Stimulated activated CD4-positive, alpha-beta T cell treated with anti-CD3 and anti-CD28 coated beads, Interleukin-12 subunit alpha, Interleukin-12 subunit beta, amount 100 ng/mL, for 4 hours (primary cell): Measurements from ENCODE around the gene ANKFN1.
"Not testable (repeated sequence)": the region's sequence is repeated elsewhere in the genome, so short reads cannot be mapped to it uniquely, and the experiment has no call there.

ENCODE experiments used
- DNase-seq: peaks from one replicate; pipeline ENCODE4 v3.0.0-alpha.2; 2020

The ANKFN1 gene

GRCh38 chr17:56359518-56359917 is 206.2 kb downstream of the ANKFN1 start:
- DNase-seq: no peak

GRCh38 chr17:56367366-56367765 is 214.1 kb downstream of the ANKFN1 start:
- DNase-seq: no peak

- DNase-seq: no peak
Measured at GRCh38 chr17:56373981-56374833, 220.9 kb downstream of the ANKFN1 start.

- no peak for DNase-seq
Measured at GRCh38 chr17:56389356-56389755, 236.1 kb downstream of the ANKFN1 start.

GRCh38 chr17:56392321-56392720 is 239.0 kb downstream of the ANKFN1 start:
- no peak for DNase-seq

- no peak for DNase-seq
Measured at GRCh38 chr17:56393156-56393555, 239.9 kb downstream of the ANKFN1 start.

- no peak for DNase-seq
Measured at GRCh38 chr17:56395787-56396186, 242.5 kb downstream of the ANKFN1 start.

GRCh38 chr17:56407086-56407485 is 253.8 kb downstream of the ANKFN1 start:
- DNase-seq: no peak

GRCh38 chr17:56412356-56412755 is 259.1 kb downstream of the ANKFN1 start:
- DNase-seq: not testable (repeated sequence)

- no peak for DNase-seq
Measured at GRCh38 chr17:56416682-56417351, 263.5 kb downstream of the ANKFN1 start.

GRCh38 chr17:56424005-56424404 is 270.7 kb downstream of the ANKFN1 start:
- DNase-seq: no peak

- DNase-seq: no peak
Measured at GRCh38 chr17:56424543-56425044, 271.3 kb downstream of the ANKFN1 start.

- no peak for DNase-seq
Measured at GRCh38 chr17:56425483-56425882, 272.2 kb downstream of the ANKFN1 start.

- DNase-seq: no peak
Measured at GRCh38 chr17:56426901-56427300, 273.6 kb downstream of the ANKFN1 start.

GRCh38 chr17:56431736-56432135 is 278.5 kb downstream of the ANKFN1 start:
- no peak for DNase-seq

- no peak for DNase-seq
Measured at GRCh38 chr17:56432443-56432842, 279.2 kb downstream of the ANKFN1 start.

GRCh38 chr17:56434610-56435009 is 281.3 kb downstream of the ANKFN1 start:
- no peak for DNase-seq

GRCh38 chr17:56436142-56436541 is 282.9 kb downstream of the ANKFN1 start:
- no peak for DNase-seq

GRCh38 chr17:56440419-56440818 is 287.1 kb downstream of the ANKFN1 start:
- no peak for DNase-seq

- no peak for DNase-seq
Measured at GRCh38 chr17:56441308-56441707, 288.0 kb downstream of the ANKFN1 start.

- DNase-seq: no peak
Measured at GRCh38 chr17:56445692-56446411, 292.6 kb downstream of the ANKFN1 start.

- DNase-seq: no peak
Measured at GRCh38 chr17:56447171-56447570, 293.9 kb downstream of the ANKFN1 start.

- DNase-seq: no peak
Measured at GRCh38 chr17:56448371-56448770, 295.1 kb downstream of the ANKFN1 start.
